GM18505 (cell line): ENCODE measurements around the gene SLC9A5.

Experiments
- ATAC-seq: cut with Tn5 transposase; IDR thresholded peaks from one replicate; pipeline ENCODE4 v1.9.1; 2021; ENCODE audit not compliant: unreplicated experiment
- POLR2A ChIP-seq: IDR thresholded peaks from 4 replicates; pipeline ENCODE4 v1.6.1; 2011; ENCODE audit warnings: borderline replicate concordance; ENCODE audit not compliant: insufficient read depth, insufficient read length; ENCODE audit errors: extremely low read depth

Gene SLC9A5

GRCh38 chr16:67248401-67249177 is at the start of gene SLC9A5:
Gene SLC9A5, plus strand, starts transcription at chr16:67248979. Its CDS starts 36 bp downstream, at chr16:67249015.
- ATAC-seq = no peak
- peak; percentile 35 for TF ChIP-seq POLR2A

DNA sequence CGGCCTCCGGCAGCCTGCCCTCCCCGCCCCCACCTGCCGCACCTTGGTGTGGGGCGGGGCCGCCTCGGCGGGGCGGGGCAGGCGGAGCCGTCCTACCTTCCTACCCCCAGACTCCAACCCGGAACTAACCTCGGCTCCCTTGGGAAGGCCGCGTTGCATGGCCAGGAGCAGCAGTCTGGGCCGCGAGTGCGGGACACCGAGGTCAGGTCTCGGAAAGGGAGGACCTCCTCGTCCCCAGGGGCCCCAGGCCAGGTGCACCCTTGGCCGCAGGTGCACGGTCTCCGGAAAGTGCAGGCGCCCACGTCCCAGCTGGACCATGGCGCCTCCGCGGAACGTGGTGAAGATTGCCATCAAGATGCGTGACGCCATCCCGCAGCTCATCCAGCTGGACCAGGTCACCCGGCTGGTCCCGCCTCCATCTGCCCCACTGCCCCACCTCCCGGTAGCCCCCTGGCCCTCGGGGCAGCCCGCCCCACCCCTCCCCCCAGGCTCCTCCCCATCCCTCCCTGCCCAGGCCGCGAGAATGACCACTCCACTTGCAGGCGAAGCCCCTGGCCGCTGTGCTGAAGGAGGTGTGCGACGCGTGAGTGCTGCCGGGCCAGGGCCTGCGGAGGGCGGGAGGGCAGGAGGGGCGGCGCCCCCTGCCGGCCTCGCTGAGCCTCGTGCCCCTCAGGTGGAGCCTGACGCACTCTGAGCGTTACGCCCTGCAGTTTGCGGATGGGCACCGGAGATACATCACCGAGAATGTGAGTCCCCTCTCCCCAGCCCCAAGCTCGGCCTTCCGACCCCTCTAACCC is 49.6 kb upstream of the SLC9A5 start, which contains the start of gene ELMO3:
Gene ELMO3, plus strand, starts transcription at position 121 of the 797 bp plus-strand sequence. Its CDS starts 196 bp downstream, at position 317.
- no peak for ATAC-seq

DNA sequence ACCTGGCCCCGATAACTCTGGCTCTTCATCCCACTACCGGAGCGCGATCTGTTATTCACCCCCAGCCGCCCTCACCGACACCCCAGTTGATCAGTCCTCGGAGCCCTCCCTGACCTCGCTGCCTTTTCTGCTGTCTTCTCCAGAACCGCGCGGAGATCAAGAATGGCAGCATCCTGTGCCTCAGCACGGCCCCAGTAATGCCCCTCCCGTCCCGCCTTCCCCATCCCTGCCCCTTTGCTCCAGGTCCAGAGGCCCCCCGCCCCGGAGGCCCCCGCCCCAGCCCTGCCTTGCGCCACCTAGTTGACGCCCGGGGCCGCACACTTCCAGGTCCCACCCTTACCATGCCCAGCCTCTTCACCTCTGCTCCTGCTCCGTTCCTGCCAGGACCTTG is 49.0 kb upstream of the SLC9A5 start:
- ATAC-seq = no peak
- no peak for TF ChIP-seq POLR2A

More for the DNA sequence above, 49.6 kb upstream of the SLC9A5 start, which contains the start of gene ELMO3:
- no peak for TF ChIP-seq POLR2A

DNA sequence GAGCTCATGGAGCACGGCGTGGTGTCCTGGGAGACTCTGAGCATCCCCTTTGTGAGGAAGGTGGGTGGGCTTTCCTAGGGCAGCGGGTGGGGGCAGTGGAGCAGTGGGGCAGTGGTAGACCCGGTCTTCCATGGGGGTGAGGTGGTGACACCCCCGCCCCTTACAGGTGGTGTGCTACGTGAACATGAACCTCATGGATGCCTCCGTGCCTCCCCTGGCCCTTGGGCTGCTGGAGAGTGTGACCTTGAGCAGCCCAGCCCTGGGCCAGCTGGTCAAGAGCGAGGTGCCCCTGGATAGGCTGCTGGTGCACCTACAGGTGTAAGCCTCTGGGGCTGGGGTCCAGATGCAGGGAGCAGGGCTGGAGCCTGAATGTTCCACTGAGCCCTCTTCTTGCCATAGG is 48.3 kb upstream of the SLC9A5 start:
- ATAC-seq = no peak

GRCh38 chr16:67201411-67202345 is 47.1 kb upstream of the SLC9A5 start:
- ATAC-seq = no peak
- no peak for TF ChIP-seq POLR2A

More for the DNA sequence above, 48.3 kb upstream of the SLC9A5 start:
- no peak for TF ChIP-seq POLR2A

DNA sequence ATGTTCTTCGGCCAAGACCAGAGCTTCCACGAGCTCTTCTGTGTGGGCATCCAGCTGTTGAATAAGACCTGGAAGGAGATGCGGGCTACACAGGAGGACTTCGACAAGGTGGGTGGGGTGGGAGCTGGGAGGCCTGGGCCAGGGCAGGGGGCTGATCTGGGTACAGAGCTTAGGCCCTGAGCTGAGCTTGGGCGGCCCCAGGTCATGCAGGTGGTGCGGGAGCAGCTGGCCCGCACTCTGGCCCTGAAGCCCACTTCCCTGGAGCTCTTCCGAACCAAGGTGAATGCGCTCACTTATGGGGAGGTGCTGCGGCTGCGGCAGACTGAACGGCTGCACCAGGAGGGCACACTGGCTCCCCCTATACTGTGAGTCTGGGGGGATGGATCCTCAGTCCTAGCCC is 46.4 kb upstream of the SLC9A5 start:
- no peak for ATAC-seq
- no peak for TF ChIP-seq POLR2A

- no peak for TF ChIP-seq POLR2A
- ATAC-seq = no peak
Observed at GRCh38 chr16:67202956-67203493, 45.8 kb upstream of the SLC9A5 start.

- no peak for TF ChIP-seq POLR2A
- ATAC-seq = no peak
Observed at GRCh38 chr16:67204076-67204475, 44.7 kb upstream of the SLC9A5 start.

GRCh38 chr16:67206129-67206837 is 42.5 kb upstream of the SLC9A5 start:
- ATAC-seq = no peak
- TF ChIP-seq POLR2A = no peak

GRCh38 chr16:67206838-67207248 is 41.9 kb upstream of the SLC9A5 start:
- ATAC-seq = no peak
- no peak for TF ChIP-seq POLR2A

- TF ChIP-seq POLR2A = no peak
- ATAC-seq = no peak
Observed at GRCh38 chr16:67207249-67208091, 41.3 kb upstream of the SLC9A5 start.

GRCh38 chr16:67208154-67208896 is 40.5 kb upstream of the SLC9A5 start:
- no peak for ATAC-seq
- TF ChIP-seq POLR2A = no peak
